Colonic mucosa (tissue), 4 donors: Measurements from ENCODE around the gene ATG16L1. TPM values are rescaled to one million over a fixed set of nuclear protein-coding genes. Genes with fewer than 3 reads are reported as not detected.

Experiments used
- DNase-seq: peaks from one replicate; pipeline ENCODE4 v3.0.0-alpha.2; 2020
- H3K27ac ChIP-seq: fragments of 200-600 bp; one replicate; pipeline ENCODE4 v1.8.0; 2021
- H3K27me3 ChIP-seq: fragments of 200-600 bp; one replicate; pipeline ENCODE4 v1.8.0; 2021
- H3K36me3 ChIP-seq: fragments of 200-600 bp; one replicate; pipeline ENCODE4 v1.8.0; 2021
- H3K4me1 ChIP-seq: fragments of 200-600 bp; one replicate; pipeline ENCODE4 v1.8.0; 2021; ENCODE audit warnings: mild to moderate bottlenecking
- H3K4me3 ChIP-seq: fragments of 200-600 bp; one replicate; pipeline ENCODE4 v1.8.0; 2021
- H3K9ac ChIP-seq, 2 donors: one replicate each; pipeline ENCODE4 v1.7.0; 2013; ENCODE audit warnings: control low read depth in 2 of 2, low read depth in 2 of 2, low read length in 2 of 2
- H3K9me3 ChIP-seq: fragments of 200-600 bp; one replicate; pipeline ENCODE4 v1.8.0; 2021
- intact Hi-C: fragments of 100-400 bp; cut with DNase I; formaldehyde crosslinking; loops from one replicate; pipeline ENCODE4 v1.14.1; 2022
- total RNA-seq, 2 donors: library from RNA; stranded (reverse); fragmentation: NEBNext Ultra II Directional in 1 of 2; extraction: Animal tissue kit (Norgen Biotek cat#: 25700) in 1 of 2; gene quantifications; one replicate each; pipeline ENCODE4 v1.2.1, GENCODE V29; 2021
- TF ChIP-seq, protein P1 (sequence below): fragments of 200-600 bp; IDR thresholded peaks from one replicate; pipeline ENCODE4 v1.8.0; 2022; ENCODE audit warnings: antibody characterized with exemption, mild to moderate bottlenecking
- donor health status: healthy.
- donor health status: DM: no; HTN: no; CAD: no.
- donor health status: DM: no; HTN: no; CAD: no.

The ATG16L1 gene
- total RNA-seq, 2 donors from 2014 or later = 32.1 to 36.3 TPM

- Histone ChIP-seq H3K9ac (no peak overlapping the region), H3K4me1 (no peaks in the 10 kb centered on the region), H3K4me3 (no peak overlapping the region), H3K9me3 (no peaks in the 10 kb centered on the region), H3K36me3 (no peaks in the 10 kb centered on the region), H3K27me3 (no peaks in the 10 kb centered on the region), H3K27ac (no peak overlapping the region)
- DNase-seq = no peak
- intact Hi-C loops = no loop called here
- TF ChIP-seq, protein P1, sequence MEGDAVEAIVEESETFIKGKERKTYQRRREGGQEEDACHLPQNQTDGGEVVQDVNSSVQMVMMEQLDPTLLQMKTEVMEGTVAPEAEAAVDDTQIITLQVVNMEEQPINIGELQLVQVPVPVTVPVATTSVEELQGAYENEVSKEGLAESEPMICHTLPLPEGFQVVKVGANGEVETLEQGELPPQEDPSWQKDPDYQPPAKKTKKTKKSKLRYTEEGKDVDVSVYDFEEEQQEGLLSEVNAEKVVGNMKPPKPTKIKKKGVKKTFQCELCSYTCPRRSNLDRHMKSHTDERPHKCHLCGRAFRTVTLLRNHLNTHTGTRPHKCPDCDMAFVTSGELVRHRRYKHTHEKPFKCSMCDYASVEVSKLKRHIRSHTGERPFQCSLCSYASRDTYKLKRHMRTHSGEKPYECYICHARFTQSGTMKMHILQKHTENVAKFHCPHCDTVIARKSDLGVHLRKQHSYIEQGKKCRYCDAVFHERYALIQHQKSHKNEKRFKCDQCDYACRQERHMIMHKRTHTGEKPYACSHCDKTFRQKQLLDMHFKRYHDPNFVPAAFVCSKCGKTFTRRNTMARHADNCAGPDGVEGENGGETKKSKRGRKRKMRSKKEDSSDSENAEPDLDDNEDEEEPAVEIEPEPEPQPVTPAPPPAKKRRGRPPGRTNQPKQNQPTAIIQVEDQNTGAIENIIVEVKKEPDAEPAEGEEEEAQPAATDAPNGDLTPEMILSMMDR = no peak
Measured at GRCh38 chr2:233228376-233228775, 23.1 kb upstream of the ATG16L1 start.

- intact Hi-C loops = no loop called here
- Histone ChIP-seq H3K4me3 (no peak overlapping the region), H3K4me1 (no peaks in the 10 kb centered on the region), H3K36me3 (no peaks in the 10 kb centered on the region), H3K9ac (no peak overlapping the region), H3K27ac (no peak overlapping the region), H3K27me3 (no peaks in the 10 kb centered on the region), H3K9me3 (no peaks in the 10 kb centered on the region)
- DNase-seq = no peak
- TF ChIP-seq, protein P1 = no peak
Measured at GRCh38 chr2:233233618-233234230, 17.7 kb upstream of the ATG16L1 start.

GRCh38 chr2:233234264-233234663, 17.2 kb upstream of the ATG16L1 start:
- TF ChIP-seq, protein P1 = no peak
- Histone ChIP-seq H3K4me3 (no peak overlapping the region), H3K36me3 (no peaks in the 10 kb centered on the region), H3K27me3 (no peaks in the 10 kb centered on the region), H3K4me1 (no peaks in the 10 kb centered on the region), H3K9me3 (no peaks in the 10 kb centered on the region), H3K9ac (no peak overlapping the region), H3K27ac (no peak overlapping the region)
- intact Hi-C loops = no loop called here
- DNase-seq = no peak

DNA sequence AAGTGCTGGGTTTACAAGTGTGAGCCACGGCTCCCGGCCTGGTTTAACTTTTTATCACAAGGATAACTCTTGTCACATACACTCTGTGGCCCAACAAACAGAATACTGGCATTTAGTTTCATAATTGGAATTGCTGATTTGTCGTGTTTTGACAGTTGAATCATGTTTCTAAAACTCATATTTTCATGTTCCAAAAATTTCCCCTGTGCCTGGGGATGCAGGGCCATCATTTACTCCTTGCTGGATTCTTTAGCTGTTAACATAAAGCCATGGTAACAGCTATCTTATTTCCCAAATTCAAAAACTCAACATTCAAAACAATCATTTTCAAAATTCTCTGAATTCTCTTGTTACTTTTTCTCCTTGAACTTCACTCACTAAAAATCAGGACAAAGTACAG, 16.5 kb upstream of the ATG16L1 start:
- DNase-seq = no peak
- Histone ChIP-seq H3K4me1 (no peaks in the 10 kb centered on the region), H3K4me3 (no peak overlapping the region), H3K9me3 (no peaks in the 10 kb centered on the region), H3K27ac (no peak overlapping the region), H3K36me3 (no peaks in the 10 kb centered on the region), H3K9ac (no peak overlapping the region), H3K27me3 (no peaks in the 10 kb centered on the region)
- intact Hi-C loops = no loop called here
- TF ChIP-seq, protein P1 = no peak

GRCh38 chr2:233235977-233236376, 15.5 kb upstream of the ATG16L1 start:
- Histone ChIP-seq H3K27me3 (no peaks in the 10 kb centered on the region), H3K27ac (no peak overlapping the region), H3K9me3 (no peaks in the 10 kb centered on the region), H3K4me1 (no peaks in the 10 kb centered on the region), H3K36me3 (no peaks in the 10 kb centered on the region), H3K9ac (no peak overlapping the region), H3K4me3 (no peak overlapping the region)
- intact Hi-C loops = no loop called here
- TF ChIP-seq, protein P1 = no peak
- DNase-seq = no peak
